Liver (tissue), 9 donors: ENCODE data around the gene CTNNA2. TPM values are rescaled to one million over a fixed set of nuclear protein-coding genes. Genes with fewer than 3 reads are reported as not detected.

Source experiments
- DNase-seq: peaks from one replicate; pipeline ENCODE4 v3.0.0-alpha.2; 2017; ENCODE audit warnings: low spot score
- H3K27ac ChIP-seq, 2 donors: one replicate each; pipeline ENCODE4 v1.7.0; 2013; ENCODE audit warnings: inconsistent platforms in 2 of 2, low read length in 2 of 2, control low read depth in 1 of 2, low read depth in 1 of 2, mild to moderate bottlenecking in 1 of 2
- H3K27me3 ChIP-seq, 4 donors: one replicate each; pipeline versions ENCODE4 v1.6.1 to v1.7.0; 2013; ENCODE audit warnings: low read length in 3 of 4, inconsistent platforms in 1 of 4, mild to moderate bottlenecking in 1 of 4, moderate library complexity in 1 of 4; ENCODE audit not compliant: control insufficient read depth in 4 of 4, insufficient read depth in 4 of 4
- H3K36me3 ChIP-seq, 4 donors: one replicate each; pipeline versions ENCODE4 v1.6.1 to v1.7.0; 2013; ENCODE audit warnings: low read length in 3 of 4, mild to moderate bottlenecking in 3 of 4, low read depth in 1 of 4, moderate library complexity in 1 of 4; ENCODE audit not compliant: control insufficient read depth in 4 of 4, insufficient read depth in 3 of 4
- H3K4me1 ChIP-seq, 4 donors: one replicate each; pipeline versions ENCODE4 v1.6.1 to v1.7.0; 2013; ENCODE audit warnings: low read length in 3 of 4, mild to moderate bottlenecking in 3 of 4, moderate library complexity in 1 of 4; ENCODE audit not compliant: control insufficient read depth in 4 of 4, insufficient read depth in 4 of 4
- H3K4me3 ChIP-seq, 3 donors: one replicate each; pipeline versions ENCODE4 v1.6.1 to v1.7.0; 2013; ENCODE audit warnings: low read length in 3 of 3, control low read depth in 1 of 3, low read depth in 1 of 3, mild to moderate bottlenecking in 1 of 3
- H3K9ac ChIP-seq, 2 donors: one replicate each; pipeline ENCODE4 v1.7.0; 2013; ENCODE audit warnings: low read length in 2 of 2, mild to moderate bottlenecking in 2 of 2, moderate library complexity in 2 of 2, control low read depth in 1 of 2, low read depth in 1 of 2
- H3K9me3 ChIP-seq, 4 donors: one replicate each; pipeline versions ENCODE4 v1.6.1 to v1.7.0; 2013; ENCODE audit warnings: low read length in 3 of 4; ENCODE audit not compliant: control insufficient read depth in 4 of 4
- ATF3 ChIP-seq: IDR thresholded peaks from 2 replicates; pipeline ENCODE4 v1.6.1; 2016; ENCODE audit warnings: antibody characterized with exemption
- CTCF ChIP-seq: fragments of 150-350 bp; IDR thresholded peaks from 2 replicates; pipeline ENCODE4 v1.5.1; 2017; ENCODE audit warnings: improper control_type of control experiment, low read depth, low read length; ENCODE audit not compliant: missing input control
- EGR1 ChIP-seq, 2 donors: IDR thresholded peaks; 2 replicates each; pipeline ENCODE4 v1.6.1; 2016 to 2018; ENCODE audit warnings: antibody characterized with exemption in 2 of 2, low read depth in 2 of 2
- FOXA1 ChIP-seq: IDR thresholded peaks from 2 replicates; pipeline ENCODE4 v1.6.1; 2016; ENCODE audit warnings: antibody characterized with exemption
- FOXA2 ChIP-seq: IDR thresholded peaks from 2 replicates; pipeline ENCODE4 v1.6.1; 2016; ENCODE audit warnings: antibody characterized with exemption
- GABPA ChIP-seq, 2 donors: IDR thresholded peaks in 1 of 2; conservative IDR thresholded peaks in 1 of 2; 2 replicates each; pipeline ENCODE4 v1.6.1; 2016; ENCODE audit warnings: antibody characterized with exemption in 2 of 2, mild to moderate bottlenecking in 1 of 2, moderate library complexity in 1 of 2
- HNF4A ChIP-seq, 2 donors: conservative IDR thresholded peaks; 2 replicates each; pipeline ENCODE4 v1.6.1; 2016; ENCODE audit warnings: antibody characterized with exemption in 2 of 2, mild to moderate bottlenecking in 2 of 2
- HNF4G ChIP-seq: IDR thresholded peaks from 2 replicates; pipeline ENCODE4 v1.6.1; 2016; ENCODE audit warnings: antibody characterized with exemption
- JUND ChIP-seq, 2 donors: IDR thresholded peaks; 2 replicates each; pipeline ENCODE4 v1.6.1; 2016; ENCODE audit warnings: antibody characterized with exemption in 2 of 2
- MAX ChIP-seq: IDR thresholded peaks from 2 replicates; pipeline ENCODE4 v1.6.1; 2016; ENCODE audit warnings: antibody characterized with exemption
- NR2F2 ChIP-seq: IDR thresholded peaks from 2 replicates; pipeline ENCODE4 v1.6.1; 2016; ENCODE audit warnings: antibody characterized with exemption
- RAD21 ChIP-seq, 2 donors: IDR thresholded peaks; 2 replicates each; pipeline ENCODE4 v1.6.1; 2016; ENCODE audit warnings: antibody characterized with exemption in 2 of 2, mild to moderate bottlenecking in 2 of 2
- REST ChIP-seq: IDR thresholded peaks from 2 replicates; pipeline ENCODE4 v1.6.1; 2016; ENCODE audit warnings: antibody characterized with exemption, mild to moderate bottlenecking
- RXRA ChIP-seq, 2 donors: IDR thresholded peaks; 2 replicates each; pipeline ENCODE4 v1.6.1; 2017 to 2018; ENCODE audit warnings: antibody characterized with exemption in 2 of 2, mild to moderate bottlenecking in 1 of 2
- SP1 ChIP-seq: IDR thresholded peaks from 2 replicates; pipeline ENCODE4 v1.6.1; 2018; ENCODE audit warnings: antibody characterized with exemption, mild to moderate bottlenecking
- TAF1 ChIP-seq: conservative IDR thresholded peaks from 2 replicates; pipeline ENCODE4 v1.6.1; 2016; ENCODE audit warnings: antibody characterized with exemption, mild to moderate bottlenecking
- YY1 ChIP-seq: IDR thresholded peaks from 2 replicates; pipeline ENCODE4 v1.6.1; 2016; ENCODE audit warnings: antibody characterized with exemption, mild to moderate bottlenecking
- ZBTB33 ChIP-seq: IDR thresholded peaks from 2 replicates; pipeline ENCODE4 v1.6.1; 2016; ENCODE audit warnings: antibody characterized with exemption
- WGBS: extraction: QIAGEN DNeasy Blood & Tissue Kit; methylation state at CpG from one replicate; pipeline ENCODE4 v1.1.7; 2013; 5-methylcytosine and 5-hydroxymethylcytosine counted together
- polyA plus RNA-seq, 2 donors: library from polyadenylated mRNA; stranded (reverse) in 1 of 2; unstranded in 1 of 2; fragments of 200-250 nt in 1 of 2; fragments of >200 nt in 1 of 2; fragmentation: Nextera tagmentation in 1 of 2; extraction: Ambion mirVana in 1 of 2; gene quantifications; one replicate each; pipeline versions ENCODE4 v1.2.1 to v1.2.3, GENCODE V29; 2013 to 2015
- total RNA-seq, 2 donors: library from RNA; depleted of rRNA; stranded (reverse); fragments of >200 nt; gene quantifications; one replicate each; pipeline ENCODE4 v1.2.3, GENCODE V29; 2014
- donor health status: healthy.
- donor health status: healthy.
- donor health status: healthy.
- donor health status: healthy.
- donor health status: healthy.

The CTNNA2 gene
- total and polyA plus RNA-seq, 4 donors, result 0.05 TPM; not detected in 3

- no peak for DNase-seq
- H3K36me3 ChIP-seq, result no peaks in the 10 kb centered on the region
- TF ChIP-seq ZBTB33 (no peak), RAD21 (IDR thresholded peaks at IDR 0.05) (peak; percentile 24 to 50), YY1 (no peak)
- H3K27me3 ChIP-seq, result peaks cover 0 to 3% (median 0%) of the 10 kb centered on the region in 4 donors
- WGBS, result 6% methylated on average over 1 of the region's 1 CpG
- H3K27ac ChIP-seq, result no peak overlapping the region
- H3K9ac ChIP-seq, result no peak overlapping the region
- H3K4me3 ChIP-seq, result no peak overlapping the region
- no peaks in the 10 kb centered on the region for H3K4me1 ChIP-seq
- no peaks in the 10 kb centered on the region for H3K9me3 ChIP-seq
Observed at GRCh38 chr2:79530443-79530842, 17.6 kb downstream of the CTNNA2 start.

- WGBS, result 61% methylated on average over 2 of the region's 2 CpGs
- no peak for DNase-seq
- Histone ChIP-seq H3K4me1 (no peaks in the 10 kb centered on the region), H3K9ac (no peak overlapping the region), H3K4me3 (no peak overlapping the region), H3K27ac (no peak overlapping the region), H3K27me3 (no peaks in the 10 kb centered on the region), H3K9me3 (peaks cover 5 to 44% (median 18%) of the 10 kb centered on the region in 4 donors), H3K36me3 (no peaks in the 10 kb centered on the region)
- TF ChIP-seq YY1, result no peak
- TF ChIP-seq RXRA (IDR thresholded peaks at IDR 0.05), result no peak
- TF ChIP-seq HNF4A (conservative IDR thresholded peaks at IDR 0.05), result no peak
- TF ChIP-seq CTCF, result no peak
- TF ChIP-seq EGR1 (IDR thresholded peaks at IDR 0.05; ENCODE audit: low read depth in 2 of 2), result no peak
- TF ChIP-seq REST, result no peak
- no peak for TF ChIP-seq FOXA1
- TF ChIP-seq MAX, result no peak
- TF ChIP-seq JUND (IDR thresholded peaks at IDR 0.05), result no peak
- TF ChIP-seq RAD21 (IDR thresholded peaks at IDR 0.05), result no peak
- TF ChIP-seq HNF4G, result no peak
- no peak for TF ChIP-seq ZBTB33
- TF ChIP-seq GABPA (IDR thresholded peaks at IDR 0.05 in 1 of 2, conservative IDR thresholded peaks at IDR 0.05 in 1 of 2), result no peak
- TF ChIP-seq NR2F2, result no peak
- no peak for TF ChIP-seq ATF3
- no peak for TF ChIP-seq SP1
- TF ChIP-seq TAF1, result no peak
- no peak for TF ChIP-seq FOXA2
Observed at GRCh38 chr2:79547568-79547967, 34.7 kb downstream of the CTNNA2 start.
